K562 (cell line): Measurements from ENCODE around the gene HIVEP1. TPM values are rescaled to one million over a fixed set of nuclear protein-coding genes. Genes with fewer than 3 reads are reported as not detected.

Experiments used
- ATAC-seq: fragments of 200-7000 bp; cut with Tn5 transposase; 3 replicates; pipeline ENCODE4 v1.9.1; 2020; ENCODE audit warnings: moderate library complexity
- BruUV-seq: library from RNA; stranded (reverse); fragments of 400-500 nt; replicated peaks from 2 replicates; lab custom pipeline; 2021; lab: Mats Ljungman, UMichigan
- CTCF ChIA-PET: fragments of 300-600 bp; formaldehyde crosslinking; extraction: SDS; loops from one replicate; lab custom pipeline; 2021; ENCODE audit warnings: low intra/inter-chr PET ratio; lab: Yijun Ruan, JAX
- POLR2A ChIA-PET: fragments of 300-600, 350-650 bp; sonication (Branson Sonifier 250); formaldehyde crosslinking; extraction: SDS; loops from one replicate; lab custom pipeline; 2021; ENCODE audit warnings: antibody characterized with exemption, inconsistent platforms; lab: Yijun Ruan, JAX
- DNase-seq, 4 experiments: peaks; one replicate each; pipeline versions ENCODE4 v3.0.0 to v3.0.0-alpha.2; 2011 to 2018; ENCODE audit warnings: low spot score in 3 of 4, mixed read lengths in 3 of 4; ENCODE audit errors: extremely low read depth in 1 of 4
- FAIRE-seq: peaks from 2 replicates; lab custom pipeline; 2011; peaks lifted over from hg19 to GRCh38; lab: Jason Lieb, UNC
- H2AFZ ChIP-seq: 2 replicates; pipeline ENCODE4 v1.6.0; 2011; ENCODE audit warnings: low read depth, low read length, control low read depth, inconsistent platforms
- H3K27ac ChIP-seq: fragments of 200-600 bp; 3 replicates; pipeline ENCODE4 v1.8.0; 2011; ENCODE audit warnings: low read depth, mild to moderate bottlenecking, control low read depth, inconsistent platforms, low read length, moderate library complexity, mixed read lengths; ENCODE audit errors: extremely low read depth
- H3K27me3 ChIP-seq, 2 experiments: fragments of 300-600 bp in 1 of 2; 2 replicates in 1 of 2; 3 replicates in 1 of 2; pipeline versions ENCODE4 v1.6.0 to v1.8.0; 2011; ENCODE audit warnings: inconsistent platforms in 2 of 2, low read length in 2 of 2, mild to moderate bottlenecking in 1 of 2, mixed read lengths in 1 of 2, moderate library complexity in 1 of 2; ENCODE audit not compliant: control insufficient read depth in 2 of 2, insufficient read depth in 2 of 2
- H3K36me3 ChIP-seq: fragments of 300-600 bp; 3 replicates; pipeline ENCODE4 v1.8.0; 2011; ENCODE audit warnings: mild to moderate bottlenecking, low read length, inconsistent platforms; ENCODE audit not compliant: control insufficient read depth, insufficient read depth
- H3K4me1 ChIP-seq, 2 experiments: fragments of 200-600 bp in 1 of 2; replicated peaks in 1 of 2; 2 replicates in 1 of 2; 3 replicates in 1 of 2; pipeline versions ENCODE4 v1.5.1 to v1.8.0; 2011; ENCODE audit warnings: inconsistent platforms in 2 of 2, low read length in 2 of 2, mild to moderate bottlenecking in 1 of 2, mixed read lengths in 1 of 2, moderate library complexity in 1 of 2; ENCODE audit not compliant: control insufficient read depth in 2 of 2, insufficient read depth in 2 of 2
- H3K4me2 ChIP-seq: 2 replicates; pipeline ENCODE4 v1.6.1; 2011; ENCODE audit warnings: low read length, control low read depth, inconsistent platforms, mixed read lengths; ENCODE audit not compliant: insufficient read depth
- H3K4me3 ChIP-seq: fragments of 200-600 bp; sonication (generic), shearing (Covaris generic); 2 replicates; pipeline ENCODE4 v1.5.1; 2016; ENCODE audit warnings: control low read depth, inconsistent platforms
- H3K79me2 ChIP-seq: fragments of 200-600 bp; 3 replicates; pipeline ENCODE4 v1.8.0; 2011; ENCODE audit warnings: low read length, inconsistent platforms; ENCODE audit not compliant: control insufficient read depth, insufficient read depth
- H3K9ac ChIP-seq, 2 experiments: 2 replicates each; pipeline versions ENCODE4 v1.6.0 to v1.6.1; 2011; ENCODE audit warnings: low read depth in 2 of 2, low read length in 2 of 2, control low read depth in 1 of 2, inconsistent platforms in 1 of 2, mild to moderate bottlenecking in 1 of 2, mixed read lengths in 1 of 2; ENCODE audit not compliant: insufficient read depth in 1 of 2
- H3K9me1 ChIP-seq: one replicate; pipeline ENCODE4 v1.6.0; 2011; ENCODE audit warnings: inconsistent platforms, mild to moderate bottlenecking, low read length, moderate library complexity; ENCODE audit not compliant: control insufficient read depth, insufficient read depth
- H3K9me3 ChIP-seq: replicated peaks from 2 replicates; pipeline ENCODE4 v1.5.1; 2011; ENCODE audit warnings: low read depth, low read length, inconsistent platforms; ENCODE audit not compliant: control insufficient read depth, insufficient read depth
- H4K20me1 ChIP-seq: replicated peaks from 2 replicates; pipeline ENCODE4 v1.6.1; 2011; ENCODE audit warnings: low read length, inconsistent platforms, mixed read lengths; ENCODE audit not compliant: control insufficient read depth, insufficient read depth
- BCOR ChIP-seq: fragments of 450-650 bp; IDR thresholded peaks from 2 replicates; pipeline ENCODE4 v1.6.1; 2016
- CBX5 ChIP-seq: IDR thresholded peaks from 2 replicates; pipeline ENCODE4 v1.6.1; 2014; ENCODE audit warnings: low read depth, borderline replicate concordance
- E2F1 ChIP-seq: sonication (generic); formaldehyde crosslinking; IDR thresholded peaks from 2 replicates; pipeline ENCODE4 v1.8.1; 2023; ENCODE audit warnings: mild to moderate bottlenecking, missing genetic modification reagents, moderate library complexity
- HDGF ChIP-seq: fragments of 450-650 bp; IDR thresholded peaks from 2 replicates; pipeline ENCODE4 v1.6.1; 2016
- IRF2 ChIP-seq: sonication (generic); formaldehyde crosslinking; IDR thresholded peaks from 2 replicates; pipeline ENCODE4 v1.8.1; 2022; ENCODE audit warnings: mild to moderate bottlenecking, missing genetic modification reagents
- LARP7 ChIP-seq: fragments of 450-650 bp; IDR thresholded peaks from 2 replicates; pipeline ENCODE4 v1.6.1; 2016
- NFE2 ChIP-seq: IDR thresholded peaks from 2 replicates; pipeline ENCODE4 v1.6.1; 2014; ENCODE audit warnings: antibody characterized with exemption, low read depth
- PCBP1 ChIP-seq: fragments of 200-400 bp; formaldehyde crosslinking; IDR thresholded peaks from 2 replicates; pipeline ENCODE4 v1.6.1; 2018; ENCODE audit warnings: mild to moderate bottlenecking, low read depth, low read length; ENCODE audit not compliant: poor library complexity, severe bottlenecking
- RBM17 ChIP-seq: fragments of 200-400 bp; formaldehyde crosslinking; IDR thresholded peaks from 2 replicates; pipeline ENCODE4 v1.6.1; 2017; ENCODE audit warnings: low read depth, mild to moderate bottlenecking, low read length, borderline replicate concordance
- RBM22 ChIP-seq: fragments of 200-400 bp; formaldehyde crosslinking; IDR thresholded peaks from 2 replicates; pipeline ENCODE4 v1.6.1; 2018; ENCODE audit warnings: low read length, low read depth; ENCODE audit not compliant: poor library complexity, severe bottlenecking
- ZBTB11 ChIP-seq, 3 experiments: fragments of 200-800 bp in 1 of 3; fragments of 250-450 bp in 1 of 3; fragments of 450-650 bp in 1 of 3; sonication (Bioruptor Pico) in 1 of 3; sonication (Bioruptor generic) in 1 of 3; formaldehyde crosslinking in 1 of 3; IDR thresholded peaks; 2 replicates each; pipeline versions ENCODE4 v1.6.1 to v1.8.0; 2016 to 2022; ENCODE audit warnings: mild to moderate bottlenecking in 2 of 3, missing genetic modification characterization in 2 of 3, missing compliant biosample characterization in 1 of 3, moderate library complexity in 1 of 3
- WGBS: fragments of 100-300 bp; shearing (Covaris generic); methylation state at CpG from one replicate; pipeline ENCODE4 v1.1.6; 2016; ENCODE audit warnings: low coverage, mixed read lengths; ENCODE audit not compliant: insufficient coverage; ENCODE audit errors: missing lambda C conversion rate; 5-methylcytosine and 5-hydroxymethylcytosine counted together
- in situ Hi-C: fragments of 300-500 bp; cut with MboI; formaldehyde crosslinking; loops from 4 replicates; pipeline ENCODE4 v1.15.0; 2018; ENCODE audit warnings: inconsistent platforms, mixed read lengths
- intact Hi-C: fragments of 100-400 bp; cut with micrococcal nuclease; formaldehyde crosslinking; loops from 2 replicates; pipeline ENCODE4 v1.14.2; 2022
- polyA plus RNA-seq, 8 experiments: library from polyadenylated mRNA; depleted of rRNA in 4 of 8; stranded (reverse) in 5 of 8; unstranded in 3 of 8; fragments of >200 nt; fragmentation: Nextera tagmentation in 2 of 8; fragmentation: Illumina TruSeq in 1 of 8; extraction: Ambion mirVana in 2 of 8; extraction: Trizol in 1 of 8; gene quantifications; 2 replicates each; pipeline versions ENCODE4 v1.2.1 to v1.2.3, GENCODE V29; 2011 to 2014; ENCODE audit warnings: inconsistent platforms in 1 of 8, missing spikeins in 1 of 8
- total RNA-seq, 7 experiments: library from RNA; depleted of rRNA in 6 of 7; stranded (reverse); fragments of >200 nt in 6 of 7; fragmentation: Illumina TruSeq in 2 of 7; extraction: Trizol in 2 of 7; gene quantifications; 2 replicates each; pipeline versions ENCODE4 v1.2.1 to v1.2.3, GENCODE V29; 2011 to 2021; ENCODE audit warnings: low replicate concordance in 1 of 7
- TF ChIP-seq, protein P1 (sequence below), 2 experiments: fragments of 450-650 bp in 1 of 2; IDR thresholded peaks; 2 replicates each; pipeline ENCODE4 v1.6.1; 2011 to 2017; ENCODE audit warnings: low read depth in 2 of 2, antibody characterized with exemption in 1 of 2, borderline replicate concordance in 1 of 2, low read length in 1 of 2, mild to moderate bottlenecking in 1 of 2, mixed read lengths in 1 of 2; ENCODE audit not compliant: control insufficient read depth in 1 of 2

HIVEP1 gene
- total and polyA plus RNA-seq, 9 of the 15 experiments (the other 6 are each of a cell fraction or from before 2014, with no cell fraction given): 6.0 to 33.3 (median 21.7) TPM

DNA sequence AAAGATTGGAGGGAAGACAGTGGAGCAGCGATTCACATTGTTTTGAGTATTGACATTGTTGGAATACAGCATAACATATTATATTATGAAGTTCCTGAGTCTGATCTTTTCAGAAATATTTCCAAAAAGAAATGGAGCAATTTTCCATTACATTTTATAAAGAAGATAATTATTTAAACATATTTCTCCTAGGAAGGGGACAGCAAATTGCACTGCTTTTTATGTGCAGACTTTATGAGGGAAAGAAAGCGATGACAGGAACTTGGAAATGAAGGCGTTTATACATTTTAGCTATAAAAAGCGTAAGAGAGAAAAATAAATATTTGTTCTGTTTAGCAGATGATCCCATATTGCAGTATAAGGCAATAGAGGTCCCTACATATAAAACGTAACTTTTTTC lies 161.1 kb downstream of the HIVEP1 start:
- DNase-seq (no peak), ATAC-seq (no peak), FAIRE-seq (no peak)
- no peak overlapping the region for H3K27ac ChIP-seq
- no TSS peak for BruUV-seq
- 2% methylated on average over 5 of the region's 5 CpGs for WGBS
- CTCF ChIA-PET: no interaction called here
- H3K4me3 ChIP-seq: no peak overlapping the region
- H3K36me3 ChIP-seq: no peaks in the 10 kb centered on the region
- intact Hi-C loops: no loop called here
- POLR2A ChIA-PET: no interaction called here
- no peak overlapping the region for H2AFZ ChIP-seq
- H3K27me3 ChIP-seq: peaks cover 14 to 17% of the 10 kb centered on the region in 2 experiments; a peak in 4 of 5 replicates
- no peaks in the 10 kb centered on the region for H3K9me1 ChIP-seq
- no peak overlapping the region for H3K4me2 ChIP-seq
- in situ Hi-C loops: no loop called here
- no peak overlapping the region for H3K9ac ChIP-seq
- H3K79me2 ChIP-seq: no peaks in the 10 kb centered on the region
- no peaks in the 10 kb centered on the region for H3K9me3 ChIP-seq
- H3K4me1 ChIP-seq: no peaks in the 10 kb centered on the region
- H4K20me1 ChIP-seq: no peaks in the 10 kb centered on the region
- TF ChIP-seq RBM22 (no peak), CBX5 (no peak), BCOR (no peak), ZBTB11 (CRISPR knock-in tag; IDR thresholded peaks at IDR 0.05) (no peak), LARP7 (no peak), HDGF (no peak), NFE2 (no peak), IRF2 (no peak), RBM17 (no peak), E2F1 (no peak), PCBP1 (no peak)
- TF ChIP-seq, protein P1, sequence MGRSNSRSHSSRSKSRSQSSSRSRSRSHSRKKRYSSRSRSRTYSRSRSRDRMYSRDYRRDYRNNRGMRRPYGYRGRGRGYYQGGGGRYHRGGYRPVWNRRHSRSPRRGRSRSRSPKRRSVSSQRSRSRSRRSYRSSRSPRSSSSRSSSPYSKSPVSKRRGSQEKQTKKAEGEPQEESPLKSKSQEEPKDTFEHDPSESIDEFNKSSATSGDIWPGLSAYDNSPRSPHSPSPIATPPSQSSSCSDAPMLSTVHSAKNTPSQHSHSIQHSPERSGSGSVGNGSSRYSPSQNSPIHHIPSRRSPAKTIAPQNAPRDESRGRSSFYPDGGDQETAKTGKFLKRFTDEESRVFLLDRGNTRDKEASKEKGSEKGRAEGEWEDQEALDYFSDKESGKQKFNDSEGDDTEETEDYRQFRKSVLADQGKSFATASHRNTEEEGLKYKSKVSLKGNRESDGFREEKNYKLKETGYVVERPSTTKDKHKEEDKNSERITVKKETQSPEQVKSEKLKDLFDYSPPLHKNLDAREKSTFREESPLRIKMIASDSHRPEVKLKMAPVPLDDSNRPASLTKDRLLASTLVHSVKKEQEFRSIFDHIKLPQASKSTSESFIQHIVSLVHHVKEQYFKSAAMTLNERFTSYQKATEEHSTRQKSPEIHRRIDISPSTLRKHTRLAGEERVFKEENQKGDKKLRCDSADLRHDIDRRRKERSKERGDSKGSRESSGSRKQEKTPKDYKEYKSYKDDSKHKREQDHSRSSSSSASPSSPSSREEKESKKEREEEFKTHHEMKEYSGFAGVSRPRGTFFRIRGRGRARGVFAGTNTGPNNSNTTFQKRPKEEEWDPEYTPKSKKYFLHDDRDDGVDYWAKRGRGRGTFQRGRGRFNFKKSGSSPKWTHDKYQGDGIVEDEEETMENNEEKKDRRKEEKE (IDR thresholded peaks at IDR 0.05; ENCODE audit: borderline replicate concordance in 1 of 2, control insufficient read depth in 1 of 2, low read depth in 2 of 2, low read length in 1 of 2): no peak
